Effector memory CD4-positive, alpha-beta T cell (primary cell): Measurements from ENCODE around the gene PCP2.

Experiments
- DNase-seq, 3 donors: peaks; one replicate each; pipeline ENCODE4 v3.0.0-alpha.2; 2020
- H3K27ac ChIP-seq: 2 replicates; pipeline ENCODE4 v1.7.0; 2013; ENCODE audit warnings: mild to moderate bottlenecking, low read length, moderate library complexity; ENCODE audit not compliant: insufficient read depth, poor library complexity, severe bottlenecking
- H3K27me3 ChIP-seq: replicated peaks from 2 replicates; pipeline ENCODE4 v1.7.0; 2013; ENCODE audit warnings: mild to moderate bottlenecking, low read length; ENCODE audit not compliant: insufficient read depth, control insufficient read depth, poor library complexity, severe bottlenecking
- H3K36me3 ChIP-seq: 2 replicates; pipeline ENCODE4 v1.7.0; 2013; ENCODE audit warnings: mild to moderate bottlenecking, low read length, moderate library complexity; ENCODE audit not compliant: control insufficient read depth, insufficient read depth
- H3K4me1 ChIP-seq: 2 replicates; pipeline ENCODE4 v1.7.0; 2013; ENCODE audit warnings: low read length, mild to moderate bottlenecking; ENCODE audit not compliant: control insufficient read depth, insufficient read depth, poor library complexity, severe bottlenecking
- H3K4me3 ChIP-seq: 2 replicates; pipeline ENCODE4 v1.7.0; 2013; ENCODE audit warnings: low read length, low read depth, mild to moderate bottlenecking; ENCODE audit not compliant: insufficient read depth, poor library complexity, severe bottlenecking
- H3K9me3 ChIP-seq: 2 replicates; pipeline ENCODE4 v1.7.0; 2013; ENCODE audit warnings: mild to moderate bottlenecking, low read length, moderate library complexity; ENCODE audit not compliant: control insufficient read depth

PCP2 gene

GRCh38 chr19:7618771-7619510 lies 14.6 kb downstream of the PCP2 start:
- Histone ChIP-seq H3K4me1 (no peaks in the 10 kb centered on the region), H3K4me3 (no peak overlapping the region), H3K9me3 (no peaks in the 10 kb centered on the region), H3K36me3 (peaks cover 50% of the 10 kb centered on the region), H3K27me3 (no peaks in the 10 kb centered on the region), H3K27ac (no peak overlapping the region)
- no peak for DNase-seq

- Histone ChIP-seq H3K4me1 (no peaks in the 10 kb centered on the region), H3K9me3 (no peaks in the 10 kb centered on the region), H3K4me3 (no peak overlapping the region), H3K36me3 (peaks cover 44% of the 10 kb centered on the region), H3K27ac (no peak overlapping the region), H3K27me3 (no peaks in the 10 kb centered on the region)
- no peak for DNase-seq
These were observed 15.2 kb downstream of the PCP2 start for GRCh38 chr19:7618348-7618747.

GRCh38 chr19:7617735-7618134 lies 15.8 kb downstream of the PCP2 start:
- H3K36me3 ChIP-seq, result peaks cover 38% of the 10 kb centered on the region
- no peaks in the 10 kb centered on the region for H3K9me3 ChIP-seq
- no peak for DNase-seq
- no peak overlapping the region for H3K4me3 ChIP-seq
- H3K27ac ChIP-seq, result no peak overlapping the region
- H3K4me1 ChIP-seq, result no peaks in the 10 kb centered on the region
- H3K27me3 ChIP-seq, result no peaks in the 10 kb centered on the region

GRCh38 chr19:7617172-7617571 lies 16.3 kb downstream of the PCP2 start:
- H3K9me3 ChIP-seq, result no peaks in the 10 kb centered on the region
- no peak overlapping the region for H3K27ac ChIP-seq
- H3K4me1 ChIP-seq, result no peaks in the 10 kb centered on the region
- DNase-seq, result no peak
- H3K36me3 ChIP-seq, result peaks cover 32% of the 10 kb centered on the region
- H3K4me3 ChIP-seq, result no peak overlapping the region
- no peaks in the 10 kb centered on the region for H3K27me3 ChIP-seq

- Histone ChIP-seq H3K9me3 (no peaks in the 10 kb centered on the region), H3K36me3 (peaks cover 11% of the 10 kb centered on the region), H3K27ac (no peak overlapping the region), H3K4me3 (no peak overlapping the region), H3K4me1 (no peaks in the 10 kb centered on the region), H3K27me3 (no peaks in the 10 kb centered on the region)
- no peak for DNase-seq
These were observed 18.4 kb downstream of the PCP2 start for GRCh38 chr19:7614859-7615741.

GRCh38 chr19:7612282-7613274 lies 20.9 kb downstream of the PCP2 start:
- Histone ChIP-seq H3K9me3 (no peaks in the 10 kb centered on the region), H3K4me1 (no peaks in the 10 kb centered on the region), H3K36me3 (no peaks in the 10 kb centered on the region), H3K27ac (no peak overlapping the region), H3K4me3 (no peak overlapping the region), H3K27me3 (no peaks in the 10 kb centered on the region)
- no peak for DNase-seq

GRCh38 chr19:7611541-7612279 lies 21.8 kb downstream of the PCP2 start:
- H3K4me3 ChIP-seq, result no peak overlapping the region
- no peaks in the 10 kb centered on the region for H3K9me3 ChIP-seq
- no peak overlapping the region for H3K27ac ChIP-seq
- no peaks in the 10 kb centered on the region for H3K36me3 ChIP-seq
- no peaks in the 10 kb centered on the region for H3K27me3 ChIP-seq
- no peak for DNase-seq
- H3K4me1 ChIP-seq, result no peaks in the 10 kb centered on the region

- H3K27me3 ChIP-seq, result no peaks in the 10 kb centered on the region
- H3K4me1 ChIP-seq, result no peaks in the 10 kb centered on the region
- no peak for DNase-seq
- H3K4me3 ChIP-seq, result no peak overlapping the region
- H3K36me3 ChIP-seq, result no peaks in the 10 kb centered on the region
- H3K27ac ChIP-seq, result no peak overlapping the region
- H3K9me3 ChIP-seq, result no peaks in the 10 kb centered on the region
These were observed 22.9 kb downstream of the PCP2 start for GRCh38 chr19:7610491-7611240.
